RCC 7860 (cell line): ENCODE measurements around the gene TBC1D4.
A peak's percentile ranks its signal among the peaks of the same experiment; 100 is the strongest.
"Not testable (repeated sequence)": the region's sequence is repeated elsewhere in the genome, so short reads cannot be mapped to it uniquely, and the experiment has no call there.

Experiments
- DNase-seq: peaks from one replicate; pipeline ENCODE4 v3.0.0-alpha.2; 2015; ENCODE audit warnings: low spot score
- FAIRE-seq: peaks from 2 replicates; lab custom pipeline; 2012; peaks lifted over from hg19 to GRCh38; lab: Jason Lieb, UNC

Gene TBC1D4

GRCh38 chr13:75302071-75302698 lies 179.8 kb downstream of the TBC1D4 start:
- DNase-seq (no peak), FAIRE-seq (no peak)

- DNase-seq, result no peak
- no peak for FAIRE-seq
Measured at GRCh38 chr13:75299913-75300862, 181.8 kb downstream of the TBC1D4 start.

DNA sequence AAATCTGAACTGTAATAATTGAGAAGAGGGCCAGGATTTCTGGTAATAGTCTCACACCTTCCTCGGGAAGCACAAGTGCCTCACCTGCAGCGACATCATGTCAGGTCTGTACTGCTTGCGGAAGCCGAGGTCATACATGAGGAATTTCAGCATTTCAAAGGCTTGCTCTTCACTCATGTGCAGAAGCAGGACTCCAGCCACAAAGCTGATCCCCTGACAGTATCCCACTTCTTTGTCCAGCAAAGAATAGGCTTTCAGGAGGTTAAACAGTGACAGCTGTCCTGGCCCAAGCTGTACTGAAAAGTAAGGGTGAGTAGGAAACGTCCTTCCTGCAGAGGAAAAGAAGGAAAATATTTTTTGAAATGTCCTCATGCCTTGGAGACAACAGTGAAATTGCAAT lies 182.7 kb downstream of the TBC1D4 start:
- DNase-seq (no peak), FAIRE-seq (no peak)

DNA sequence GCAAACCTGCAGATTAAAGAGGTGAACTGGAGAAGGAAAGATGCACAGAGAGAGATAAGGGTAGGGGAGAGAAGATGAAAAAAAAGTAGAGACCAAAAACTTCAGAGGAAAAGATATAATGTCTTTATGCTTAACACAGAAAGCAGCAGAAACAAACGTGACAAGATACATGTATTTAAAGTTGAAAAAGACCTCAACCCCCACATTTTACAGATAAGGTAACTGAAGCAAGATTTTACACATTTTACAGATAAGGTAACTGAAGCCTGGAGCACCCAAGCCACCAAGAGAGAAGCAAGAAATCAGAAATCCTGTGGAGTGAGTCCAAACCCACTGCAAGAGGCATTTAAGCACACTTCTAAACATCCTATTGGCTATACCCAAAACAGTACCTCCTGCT lies 185.3 kb downstream of the TBC1D4 start:
- no peak for DNase-seq
- no peak for FAIRE-seq

DNA sequence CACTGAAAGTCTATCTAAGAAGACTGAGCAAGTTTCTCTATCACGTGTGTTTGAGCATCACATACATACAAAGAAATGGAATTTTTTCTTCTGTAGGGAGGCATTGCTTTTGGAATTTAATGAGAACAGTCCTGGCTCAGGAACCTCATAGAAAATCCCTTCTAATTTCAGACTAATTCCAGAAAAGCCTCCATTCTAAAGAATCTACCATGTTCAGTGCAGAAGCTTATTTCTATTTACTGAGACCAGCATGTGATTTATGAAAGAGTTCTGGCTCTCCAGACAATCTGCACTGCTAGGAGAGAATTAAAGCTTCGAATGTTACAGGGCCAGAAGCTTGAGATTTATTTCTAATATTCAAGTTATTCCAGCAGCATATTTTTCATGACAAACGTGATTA lies 186.8 kb downstream of the TBC1D4 start:
- FAIRE-seq (no peak), DNase-seq (no peak)

GRCh38 chr13:75294110-75294509 lies 187.9 kb downstream of the TBC1D4 start:
- DNase-seq (no peak), FAIRE-seq (no peak)

DNA sequence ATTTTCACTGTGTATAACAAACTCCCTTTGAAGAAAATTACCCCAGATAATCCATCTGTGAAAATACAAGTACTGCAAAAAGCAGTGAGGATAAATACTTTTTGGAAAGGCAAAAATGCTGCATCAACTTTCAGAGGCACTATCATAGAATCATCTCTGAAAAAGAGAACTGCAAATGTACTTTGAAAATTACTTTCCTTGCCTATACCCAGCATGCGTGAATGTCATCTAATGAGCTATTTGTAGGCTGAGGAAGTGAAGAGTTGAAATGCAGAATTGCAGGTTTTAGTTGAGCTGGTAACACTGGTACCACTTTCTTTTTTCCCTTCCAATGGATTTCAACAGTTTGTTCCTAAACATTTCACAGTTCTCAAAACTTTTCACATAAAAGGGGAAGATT lies 196.7 kb downstream of the TBC1D4 start:
- FAIRE-seq, result no peak

GRCh38 chr13:75279834-75280369 lies 202.1 kb downstream of the TBC1D4 start:
- FAIRE-seq (no peak), DNase-seq (no peak)

More for the DNA sequence above, 196.7 kb downstream of the TBC1D4 start:
- DNase-seq, result no peak

DNA sequence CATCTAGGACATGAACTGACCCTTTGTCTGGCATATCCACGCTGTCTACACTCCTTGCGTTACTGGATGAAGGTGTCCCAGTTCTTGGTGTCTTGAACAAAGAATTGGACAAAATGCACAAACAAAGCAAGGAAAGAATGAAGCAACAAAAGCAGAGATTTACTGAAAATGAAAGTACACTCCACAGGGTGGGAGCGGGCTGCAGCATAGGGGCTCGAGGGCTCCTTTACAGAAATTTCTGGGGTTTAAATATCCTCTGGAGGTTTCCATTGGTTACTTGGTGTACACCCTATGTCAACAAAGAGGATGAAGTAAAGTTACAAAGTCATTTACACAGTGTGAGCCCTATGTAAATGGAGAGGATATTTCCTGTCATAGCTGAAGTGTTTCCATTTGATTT lies 208.3 kb downstream of the TBC1D4 start:
- DNase-seq, FAIRE-seq: not testable (repeated sequence)

- FAIRE-seq, result no peak
Measured at GRCh38 chr13:75271846-75272245, 210.1 kb downstream of the TBC1D4 start.

DNA sequence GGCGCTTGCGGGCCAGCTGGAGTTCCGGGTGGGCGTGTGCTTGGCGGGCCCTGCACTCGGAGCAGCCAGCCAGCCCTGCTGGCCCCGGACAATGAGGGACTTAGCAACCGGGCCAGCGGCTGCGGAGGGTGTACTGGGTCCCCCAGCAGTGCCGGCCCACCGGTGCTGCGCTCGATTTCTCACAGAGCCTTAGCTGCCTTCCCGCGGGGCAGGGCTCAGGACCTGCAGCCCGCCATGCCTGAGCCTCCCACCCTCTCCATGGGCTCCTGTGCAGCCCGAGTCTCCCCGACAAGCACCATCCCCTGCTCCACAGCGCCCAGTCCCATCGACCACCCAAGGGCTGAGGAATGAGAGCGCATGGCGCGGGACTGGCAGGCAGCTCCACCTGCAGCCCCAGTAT lies 213.5 kb downstream of the TBC1D4 start:
- DNase-seq, FAIRE-seq: not testable (repeated sequence)

More at GRCh38 chr13:75271846-75272245, 210.1 kb downstream of the TBC1D4 start:
- no peak for DNase-seq

- FAIRE-seq, result no peak
- DNase-seq, result peak; percentile 17
Measured at GRCh38 chr13:75264611-75265010, 217.4 kb downstream of the TBC1D4 start.

GRCh38 chr13:75263741-75264407 lies 218.1 kb downstream of the TBC1D4 start:
- DNase-seq (no peak), FAIRE-seq (no peak)

DNA sequence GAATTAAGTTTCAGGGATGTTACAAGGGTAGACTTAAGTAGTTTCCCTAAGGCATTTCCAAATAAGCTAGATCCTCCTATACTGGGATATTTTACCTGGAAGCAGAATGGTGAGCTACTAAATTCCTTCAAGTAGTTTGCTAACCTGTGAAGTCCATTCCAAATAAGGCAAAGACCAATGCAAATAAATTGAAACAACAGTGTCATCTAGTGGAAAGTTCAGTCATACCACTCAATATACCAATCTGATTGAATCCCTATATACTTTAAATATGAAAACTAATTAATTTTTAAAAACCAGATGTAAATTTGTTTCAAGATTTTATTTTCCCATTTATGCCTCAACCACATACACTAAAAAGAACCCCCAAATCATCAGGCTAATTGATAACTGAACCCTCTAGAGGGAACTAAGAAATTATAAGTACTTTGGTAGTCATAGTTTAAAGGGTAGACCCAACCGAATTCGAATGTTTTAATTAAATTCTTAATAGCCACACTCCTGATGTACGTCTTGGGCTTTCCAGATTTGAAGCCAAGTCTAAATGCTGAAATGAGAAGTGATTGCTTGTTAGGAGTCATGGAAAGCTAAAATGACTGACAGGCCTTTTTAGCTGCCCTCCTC lies 223.7 kb downstream of the TBC1D4 start:
- DNase-seq, result peak; percentile 60
- FAIRE-seq, result peak; percentile 80

GRCh38 chr13:75256922-75257321 lies 225.0 kb downstream of the TBC1D4 start:
- FAIRE-seq, result peak; percentile 63

DNA sequence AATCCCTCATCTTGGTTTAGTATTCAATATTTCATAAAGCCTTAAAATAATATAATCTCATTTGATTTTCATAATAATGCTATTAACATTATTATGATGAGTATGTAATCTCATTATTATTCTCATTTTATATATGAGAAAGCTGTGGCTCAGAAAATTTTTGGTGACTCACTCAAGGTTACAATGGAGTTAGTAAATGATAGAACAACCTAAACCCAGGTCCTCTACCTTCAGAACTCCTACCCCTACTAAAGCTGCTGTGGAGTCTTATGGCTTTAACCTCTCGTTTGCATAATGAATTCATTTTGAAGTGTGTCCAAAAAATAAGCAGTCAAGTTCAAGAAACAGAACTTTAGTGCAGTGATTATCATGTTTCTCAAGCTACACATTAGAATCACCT lies 226.3 kb downstream of the TBC1D4 start:
- FAIRE-seq, result no peak
- DNase-seq, result no peak

More at GRCh38 chr13:75256922-75257321, 225.0 kb downstream of the TBC1D4 start:
- peak; percentile 46 for DNase-seq

DNA sequence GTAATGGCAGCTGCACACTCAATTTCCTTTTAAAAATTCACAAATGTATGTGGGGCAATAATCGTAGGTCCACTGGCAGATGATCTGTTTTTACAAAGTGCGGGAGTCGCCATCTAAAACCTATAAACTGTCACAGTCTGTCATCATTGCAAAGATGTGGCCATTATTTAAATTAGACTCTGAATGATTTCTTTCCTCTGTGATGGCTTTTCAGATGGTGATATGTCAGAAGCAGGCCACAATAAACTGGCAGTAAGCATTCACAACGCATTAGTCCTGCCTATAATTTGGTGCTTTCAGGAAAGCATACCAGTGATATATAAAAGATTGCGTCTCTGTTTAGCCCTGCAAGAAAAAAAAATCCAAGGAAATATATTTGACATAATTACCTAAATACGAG lies 226.8 kb downstream of the TBC1D4 start:
- FAIRE-seq, result no peak
- DNase-seq, result no peak

GRCh38 chr13:75251188-75251587 lies 230.8 kb downstream of the TBC1D4 start:
- FAIRE-seq (no peak), DNase-seq (no peak)

- FAIRE-seq (peak; percentile 93), DNase-seq (peak; percentile 89)
Measured at GRCh38 chr13:75250526-75251178, 231.3 kb downstream of the TBC1D4 start.

- not testable (repeated sequence) for DNase-seq, FAIRE-seq
Measured at GRCh38 chr13:75245578-75245977, 236.4 kb downstream of the TBC1D4 start.
